H4 (cell line): ENCODE results near the gene MAD1L1. TPM values are rescaled to one million over a fixed set of nuclear protein-coding genes. Genes with fewer than 3 reads are reported as not detected.

Experiments
- DNase-seq: peaks from one replicate; pipeline ENCODE4 v3.0.0-alpha.2; 2015; ENCODE audit warnings: low spot score
- total RNA-seq: library from RNA; depleted of rRNA; stranded (reverse); fragments of >200 nt; shearing (Covaris generic); gene quantifications from 2 replicates; pipeline ENCODE4 v1.2.3, GENCODE V29; 2014

Gene MAD1L1
- total RNA-seq, 1 experiment from 2014 or later = 121 TPM

GRCh38 chr7:2219136-2219535 is 13.6 kb downstream of the MAD1L1 start:
- DNase-seq = no peak

- DNase-seq = no peak
Observed at GRCh38 chr7:2218444-2218785, 14.3 kb downstream of the MAD1L1 start.

- no peak for DNase-seq
Observed at GRCh38 chr7:2217716-2218443, 14.9 kb downstream of the MAD1L1 start.

DNA sequence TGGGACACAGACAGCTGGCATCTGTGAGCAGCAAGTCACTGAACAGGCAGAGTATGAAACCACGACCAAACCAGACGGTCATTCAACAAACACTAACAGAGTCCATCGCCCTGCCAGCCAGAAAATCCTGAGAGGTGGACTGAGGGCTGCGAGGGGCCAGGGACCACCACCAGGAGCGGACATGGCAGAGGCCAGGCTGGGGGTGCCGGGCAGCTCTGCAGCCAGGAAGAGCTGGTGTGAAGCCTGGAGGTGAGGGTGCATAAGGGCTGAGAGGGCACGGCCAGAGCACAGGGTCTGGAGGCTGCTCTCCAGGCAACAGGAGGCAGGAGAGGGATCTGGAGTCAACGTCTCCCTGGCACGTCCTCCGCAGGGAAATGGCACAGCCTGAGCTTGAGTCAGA is 15.5 kb downstream of the MAD1L1 start:
- no peak for DNase-seq

GRCh38 chr7:2215851-2216250 is 16.9 kb downstream of the MAD1L1 start:
- DNase-seq = no peak

- no peak for DNase-seq
Observed at GRCh38 chr7:2214636-2215035, 18.1 kb downstream of the MAD1L1 start.

- DNase-seq = no peak
Observed at GRCh38 chr7:2213551-2214215, 19.1 kb downstream of the MAD1L1 start.

GRCh38 chr7:2212906-2213305 is 19.8 kb downstream of the MAD1L1 start:
- DNase-seq = no peak

DNA sequence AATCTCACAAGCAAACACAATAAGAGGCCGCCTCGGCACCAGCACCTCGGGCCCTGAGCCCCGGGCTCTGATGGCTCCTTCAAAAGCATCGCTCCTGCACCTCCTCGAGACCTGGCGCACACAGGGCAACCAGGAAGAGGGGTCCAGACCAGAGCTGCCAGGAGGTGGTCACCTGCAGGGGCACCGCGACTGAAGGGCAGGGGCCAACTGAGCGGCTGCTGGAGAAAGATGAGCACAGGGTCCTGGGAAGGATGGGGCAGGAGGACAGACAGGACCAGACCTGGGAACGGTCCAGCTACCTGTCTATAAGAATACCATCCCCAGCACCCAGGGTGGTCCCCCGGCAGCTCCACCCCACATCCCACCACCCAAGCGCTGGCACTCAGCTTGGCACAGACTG is 20.8 kb downstream of the MAD1L1 start:
- DNase-seq = no peak

- DNase-seq = no peak
Observed at GRCh38 chr7:2211259-2211880, 21.4 kb downstream of the MAD1L1 start.

- no peak for DNase-seq
Observed at GRCh38 chr7:2210551-2211258, 22.0 kb downstream of the MAD1L1 start.

- DNase-seq = no peak
Observed at GRCh38 chr7:2209961-2210323, 22.8 kb downstream of the MAD1L1 start.

GRCh38 chr7:2209146-2209960 is 23.4 kb downstream of the MAD1L1 start:
- peak; percentile 71 for DNase-seq

DNA sequence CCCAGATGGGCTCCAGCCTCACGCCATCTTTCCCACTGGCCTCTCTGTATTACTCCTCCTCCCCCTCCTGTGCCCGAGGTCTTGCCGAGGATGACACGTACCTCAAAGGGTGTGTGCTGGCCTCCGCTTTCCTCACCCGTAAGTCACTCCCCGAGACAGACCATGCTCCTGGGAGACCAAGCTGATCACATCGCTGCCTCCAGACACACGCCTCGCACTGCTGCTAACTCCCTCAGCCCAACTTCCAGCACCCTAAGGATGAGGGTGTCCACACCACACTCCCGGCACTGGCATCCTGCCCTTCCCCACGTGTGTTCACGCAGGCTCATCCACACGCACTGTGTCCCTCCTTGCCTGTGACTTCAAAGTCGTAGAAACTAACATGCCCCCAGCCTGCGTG is 24.0 kb downstream of the MAD1L1 start:
- DNase-seq = no peak

- no peak for DNase-seq
Observed at GRCh38 chr7:2205036-2205780, 27.5 kb downstream of the MAD1L1 start.

DNA sequence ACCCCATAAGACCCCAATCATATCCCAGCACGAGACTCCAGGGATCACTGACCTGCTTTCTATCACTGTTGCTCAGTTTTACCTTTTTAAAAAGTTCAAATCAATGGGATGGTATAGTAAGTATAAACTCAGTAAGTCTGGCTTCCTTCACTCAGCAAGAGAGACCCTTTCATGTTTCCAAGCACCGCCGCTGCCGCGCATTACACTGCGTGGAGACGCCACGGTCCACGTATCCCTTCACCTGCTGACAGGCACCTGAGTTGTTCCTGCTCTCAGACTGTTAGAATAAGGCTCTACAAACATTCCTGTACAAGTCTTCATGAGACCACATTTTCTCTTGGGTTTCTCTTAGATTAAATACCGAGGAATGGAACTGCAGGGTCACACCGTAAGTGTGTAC is 28.3 kb downstream of the MAD1L1 start:
- no peak for DNase-seq

DNA sequence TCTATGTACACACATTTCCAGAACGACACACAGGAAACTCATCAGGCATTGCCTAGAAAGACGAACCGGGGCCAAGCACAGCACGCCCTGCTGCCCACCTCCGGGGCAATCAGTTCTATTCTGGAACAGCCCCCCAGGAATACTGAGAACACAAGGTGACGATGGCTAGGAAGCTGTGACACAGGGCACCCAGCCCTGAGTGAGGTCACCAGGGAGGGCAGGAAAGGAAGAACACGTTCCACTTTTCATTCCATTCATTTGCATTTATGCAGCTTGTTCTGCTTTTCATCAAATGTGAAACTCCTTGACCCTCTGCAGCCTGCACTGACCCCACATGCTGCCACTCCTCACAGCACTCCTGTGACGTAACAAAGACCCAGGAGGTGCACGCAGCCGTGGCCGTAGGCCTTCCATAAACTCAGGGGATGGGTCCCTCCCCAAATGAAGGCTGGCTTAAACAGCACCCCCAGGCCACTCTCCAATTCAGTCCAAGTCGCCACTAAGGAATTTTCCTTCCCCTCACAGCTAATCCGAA is 28.9 kb downstream of the MAD1L1 start:
- no peak for DNase-seq

GRCh38 chr7:2202901-2203765 is 29.6 kb downstream of the MAD1L1 start:
- no peak for DNase-seq

GRCh38 chr7:2202361-2202761 is 30.4 kb downstream of the MAD1L1 start:
- no peak for DNase-seq
